Kidney (tissue), 14 donors: ENCODE measurements around the gene SNRK. TPM values are rescaled to one million over a fixed set of nuclear protein-coding genes. Genes with fewer than 3 reads are reported as not detected.
A peak's percentile ranks its signal among the peaks of the same experiment; 100 is the strongest.

Source experiments
- DNase-seq, 5 donors: peaks; one replicate each; pipeline ENCODE4 v3.0.0-alpha.2; 2013 to 2020
- FAIRE-seq: peaks from 2 replicates; lab custom pipeline; 2012; peaks lifted over from hg19 to GRCh38; lab: Jason Lieb, UNC
- H3K27ac ChIP-seq, 2 donors: one replicate each; pipeline ENCODE4 v1.7.0; 2013; ENCODE audit warnings: low read depth in 2 of 2, low read length in 2 of 2, inconsistent platforms in 1 of 2
- H3K27me3 ChIP-seq: one replicate; pipeline ENCODE4 v1.7.1; 2013; ENCODE audit warnings: low read length, inconsistent platforms; ENCODE audit not compliant: control insufficient read depth, insufficient read depth
- H3K36me3 ChIP-seq, 3 donors: one replicate each; pipeline versions ENCODE4 v1.7.0 to v1.7.1; 2013; ENCODE audit warnings: low read length in 3 of 3, control low read depth in 1 of 3, inconsistent platforms in 1 of 3; ENCODE audit not compliant: insufficient read depth in 3 of 3, control insufficient read depth in 2 of 3
- H3K4me1 ChIP-seq, 3 donors: one replicate each; pipeline versions ENCODE4 v1.7.0 to v1.7.1; 2013; ENCODE audit warnings: low read length in 3 of 3, inconsistent platforms in 1 of 3, low read depth in 1 of 3; ENCODE audit not compliant: control insufficient read depth in 2 of 3, insufficient read depth in 2 of 3
- H3K4me3 ChIP-seq, 3 donors: one replicate each; pipeline versions ENCODE4 v1.7.0 to v1.8.1; 2013; ENCODE audit warnings: low read length in 3 of 3, control low read depth in 1 of 3, inconsistent platforms in 1 of 3
- H3K9ac ChIP-seq, 3 donors: one replicate each; pipeline versions ENCODE4 v1.7.0 to v1.7.1; 2013; ENCODE audit warnings: low read length in 3 of 3, control low read depth in 1 of 3, inconsistent platforms in 1 of 3
- H3K9me3 ChIP-seq, 3 donors: one replicate each; pipeline versions ENCODE4 v1.7.0 to v1.7.1; 2013; ENCODE audit warnings: low read length in 3 of 3, control low read depth in 1 of 3, inconsistent platforms in 1 of 3; ENCODE audit not compliant: control insufficient read depth in 2 of 3, insufficient read depth in 1 of 3
- intact Hi-C: fragments of 100-400 bp; cut with DNase I; formaldehyde crosslinking; loops from one replicate; pipeline ENCODE4 v1.11.1; 2022
- polyA plus RNA-seq: library from polyadenylated mRNA; stranded (reverse); fragments of 350-450 nt; fragmentation: Illumina TruSeq; extraction: RNeasy Lipid Tissue Mini Kit (QIAGEN cat#74804); gene quantifications from one replicate; pipeline ENCODE4 v1.2.3, GENCODE V29; 2014; ENCODE audit warnings: low read depth, low replicate concordance; ENCODE audit not compliant: insufficient read depth
- total RNA-seq: library from RNA; stranded (reverse); fragmentation: NEBNext Ultra II Directional; extraction: Animal tissue kit (Norgen Biotek cat#: 25700); gene quantifications from one replicate; pipeline ENCODE4 v1.2.1, GENCODE V29; 2021
- TF ChIP-seq, protein P1 (sequence below): IDR thresholded peaks from 3 replicates; pipeline ENCODE4 v1.5.1; 2012; ENCODE audit warnings: mild to moderate bottlenecking, moderate library complexity, borderline replicate concordance; ENCODE audit not compliant: insufficient read depth; ENCODE audit errors: extremely low read depth
- donor health status: control.
- donor health status: control.
- donor health status: control.
- donor health status: control.
- donor health status: control.
- donor health status: DM: yes; HTN: yes; CAD: no.
- donor health status: Normal renal cell carcinoma (clear cell type).

SNRK gene
- total and polyA plus RNA-seq, 2 donors from 2014 or later, result 15.6 to 62.3 TPM

DNA sequence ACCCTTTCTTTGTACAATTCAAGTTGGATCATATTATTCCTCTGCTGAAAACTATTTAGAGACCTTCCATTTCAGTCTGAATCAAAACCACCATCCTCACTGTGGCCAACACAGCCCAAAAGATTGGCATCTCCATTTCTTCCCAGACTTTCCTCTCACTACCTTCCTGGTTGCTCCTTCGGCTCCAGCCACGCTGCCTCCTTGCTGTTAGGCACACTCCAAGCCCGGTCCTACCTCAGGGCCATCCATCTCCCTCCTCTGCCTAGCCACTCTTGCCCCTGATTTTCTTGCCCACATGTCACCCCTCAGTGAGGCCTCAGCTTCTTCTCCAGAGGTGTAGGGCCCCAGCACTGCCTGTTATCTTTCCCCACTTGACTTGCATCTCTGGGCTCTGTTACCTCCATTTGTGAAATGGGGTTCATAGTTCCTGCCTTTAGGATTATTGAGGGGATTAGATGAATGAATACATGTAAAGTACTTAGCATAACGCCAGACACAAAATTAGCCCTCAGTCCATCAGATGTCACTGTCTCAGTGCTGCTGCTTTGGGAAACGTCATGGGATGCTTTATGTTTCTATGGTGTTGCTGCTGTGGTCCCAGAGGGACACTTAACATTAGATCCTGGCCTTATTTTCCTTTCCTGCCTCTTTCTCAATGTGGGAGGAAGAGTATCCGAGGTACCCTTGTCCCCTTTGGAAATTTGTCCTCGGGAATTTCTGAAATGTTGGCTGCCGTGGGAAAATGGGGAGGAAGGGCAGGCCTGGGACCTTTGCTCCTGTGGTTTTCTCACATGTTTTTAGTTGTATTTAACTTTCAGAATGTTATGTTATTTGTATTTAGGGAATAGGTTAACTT lies 31.3 kb downstream of the SNRK start:
- FAIRE-seq (peak; percentile 32), DNase-seq (peak in 3 of 5 donors; percentile 11 to 64 (median 33))
- intact Hi-C loops, result no loop called here
- no peaks in the 10 kb centered on the region for H3K27me3 ChIP-seq
- peak overlapping the region; percentile 22 to 75 for H3K27ac ChIP-seq
- peaks cover 0 to 39% (median 25%) of the 10 kb centered on the region in 3 donors for H3K4me1 ChIP-seq
- H3K9me3 ChIP-seq, result no peaks in the 10 kb centered on the region
- H3K36me3 ChIP-seq, result no peaks in the 10 kb centered on the region
- H3K9ac ChIP-seq, result peak overlapping the region in 1 of 3 donors; percentile 4
- no peak overlapping the region for H3K4me3 ChIP-seq
- TF ChIP-seq, protein P1, sequence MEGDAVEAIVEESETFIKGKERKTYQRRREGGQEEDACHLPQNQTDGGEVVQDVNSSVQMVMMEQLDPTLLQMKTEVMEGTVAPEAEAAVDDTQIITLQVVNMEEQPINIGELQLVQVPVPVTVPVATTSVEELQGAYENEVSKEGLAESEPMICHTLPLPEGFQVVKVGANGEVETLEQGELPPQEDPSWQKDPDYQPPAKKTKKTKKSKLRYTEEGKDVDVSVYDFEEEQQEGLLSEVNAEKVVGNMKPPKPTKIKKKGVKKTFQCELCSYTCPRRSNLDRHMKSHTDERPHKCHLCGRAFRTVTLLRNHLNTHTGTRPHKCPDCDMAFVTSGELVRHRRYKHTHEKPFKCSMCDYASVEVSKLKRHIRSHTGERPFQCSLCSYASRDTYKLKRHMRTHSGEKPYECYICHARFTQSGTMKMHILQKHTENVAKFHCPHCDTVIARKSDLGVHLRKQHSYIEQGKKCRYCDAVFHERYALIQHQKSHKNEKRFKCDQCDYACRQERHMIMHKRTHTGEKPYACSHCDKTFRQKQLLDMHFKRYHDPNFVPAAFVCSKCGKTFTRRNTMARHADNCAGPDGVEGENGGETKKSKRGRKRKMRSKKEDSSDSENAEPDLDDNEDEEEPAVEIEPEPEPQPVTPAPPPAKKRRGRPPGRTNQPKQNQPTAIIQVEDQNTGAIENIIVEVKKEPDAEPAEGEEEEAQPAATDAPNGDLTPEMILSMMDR, result no peak

GRCh38 chr3:43319376-43319775 lies 33.0 kb downstream of the SNRK start:
- Histone ChIP-seq H3K9ac (no peak overlapping the region), H3K36me3 (no peaks in the 10 kb centered on the region), H3K27ac (peak overlapping the region in 1 of 2 donors; percentile 23), H3K27me3 (no peaks in the 10 kb centered on the region), H3K4me3 (no peak overlapping the region), H3K9me3 (no peaks in the 10 kb centered on the region), H3K4me1 (peaks cover 0 to 39% (median 25%) of the 10 kb centered on the region in 3 donors)
- TF ChIP-seq, protein P1, result no peak
- intact Hi-C loops, result no loop called here
- DNase-seq (no peak), FAIRE-seq (no peak)

DNA sequence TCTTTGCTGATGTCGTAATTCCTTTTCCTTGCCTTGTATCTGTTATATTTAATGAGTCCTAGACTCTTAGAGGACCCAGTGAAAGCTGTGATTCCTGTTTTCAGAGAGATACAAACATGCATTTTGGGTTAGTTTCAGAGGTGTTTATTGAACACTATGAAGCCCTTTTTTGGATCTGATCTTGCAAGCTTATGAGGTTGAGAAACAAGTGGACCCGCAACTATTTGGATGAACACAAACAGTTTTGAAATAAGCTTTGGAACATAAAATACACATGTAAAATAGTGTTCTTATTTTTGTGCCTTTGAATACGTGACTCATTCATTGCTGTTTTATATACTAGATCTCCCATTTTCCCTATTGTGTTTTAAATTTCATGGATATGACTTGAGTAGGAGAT lies 33.5 kb downstream of the SNRK start:
- no peak for DNase-seq
- TF ChIP-seq, protein P1, result no peak
- Histone ChIP-seq H3K4me1 (peaks cover 0 to 42% (median 25%) of the 10 kb centered on the region in 3 donors), H3K36me3 (no peaks in the 10 kb centered on the region), H3K9ac (no peak overlapping the region), H3K27ac (no peak overlapping the region), H3K4me3 (no peak overlapping the region), H3K27me3 (no peaks in the 10 kb centered on the region), H3K9me3 (no peaks in the 10 kb centered on the region)
- FAIRE-seq, result no peak
- intact Hi-C loops, result no loop called here
